ENCODE data around the gene ADAMTS3. TPM values are rescaled to one million over a fixed set of nuclear protein-coding genes. Genes with fewer than 3 reads are reported as not detected.

Gene ADAMTS3
- total and polyA plus RNA-seq, 9 of the 15 experiments (the other 6 are each of a cell fraction or from before 2014, with no cell fraction given) = 4.0 to 18.0 (median 12.1) TPM

DNA sequence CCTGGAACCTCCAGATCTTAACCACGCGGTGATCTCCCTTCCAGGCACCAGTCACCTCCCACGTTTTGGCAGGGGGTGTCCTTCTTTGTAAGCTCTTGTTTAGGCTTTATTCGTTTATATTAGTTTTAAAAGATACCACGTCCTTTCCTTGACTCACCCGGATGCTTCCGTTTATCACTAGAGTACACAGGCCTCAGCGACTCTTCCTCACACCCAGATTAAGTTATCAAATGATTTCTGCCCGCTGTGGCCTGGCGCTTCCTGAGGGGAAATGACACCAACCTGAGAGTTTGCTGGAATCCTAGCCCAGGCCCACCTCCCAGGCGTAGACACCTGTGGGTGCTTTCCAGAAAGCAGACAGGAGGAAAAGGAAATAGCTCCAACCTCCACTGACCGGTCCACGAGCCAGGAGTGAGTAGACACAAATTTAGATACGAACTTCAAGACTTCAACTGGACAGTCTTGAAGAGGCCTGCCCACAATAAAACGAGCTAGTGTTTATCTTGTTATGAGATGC, 756 bp upstream of the ADAMTS3 start:
- Histone ChIP-seq H2AFZ (ENCODE audit: low read depth, low read length) (peak overlapping the region; percentile 91), H3K9ac (ENCODE audit: insufficient read depth in 1 of 2, low read depth in 2 of 2, low read length in 2 of 2) (peak overlapping the region; percentile 87 to 90), H3K27ac (ENCODE audit: extremely low read depth, low read depth, low read length) (peak overlapping the region; percentile 97), H3K36me3 (ENCODE audit: control insufficient read depth, insufficient read depth, low read length) (peaks cover 4% of the 10 kb centered on the region), H3K4me2 (ENCODE audit: insufficient read depth, low read length) (peak overlapping the region; percentile 91), H3K4me1 (replicated peaks in 1 of 2; ENCODE audit: control insufficient read depth in 2 of 2, insufficient read depth in 2 of 2, low read length in 2 of 2) (peaks cover 14 to 29% of the 10 kb centered on the region in 2 experiments), H4K20me1 (replicated peaks; ENCODE audit: control insufficient read depth, insufficient read depth, low read length) (no peaks in the 10 kb centered on the region), H3K27me3 (ENCODE audit: control insufficient read depth in 2 of 2, insufficient read depth in 2 of 2, low read length in 2 of 2) (no peaks in the 10 kb centered on the region), H3K9me3 (replicated peaks; ENCODE audit: control insufficient read depth, insufficient read depth, low read depth, low read length) (no peaks in the 10 kb centered on the region), H3K9me1 (ENCODE audit: control insufficient read depth, insufficient read depth, low read length) (no peaks in the 10 kb centered on the region), H3K4me3 (peak overlapping the region; percentile 60), H3K79me2 (ENCODE audit: control insufficient read depth, insufficient read depth, low read length) (peaks cover 33% of the 10 kb centered on the region)
- BruUV-seq (replicated peaks) = no TSS peak
- ChIA-PET POLR2A (interaction anchor here (0.6 to 2.6 kb wide), 9 partner anchors 11 to 1420 kb away, joined by 3 to 12 read pairs (median 3); no protein-coding TSS in a partner anchor), CTCF (ENCODE audit: low intra/inter-chr PET ratio) (no interaction called here)
- ATAC-seq = peak; percentile 18
- FAIRE-seq = peak; percentile 86
- in situ Hi-C loops (cut with MboI) (no loop called here), intact Hi-C loops (cut with micrococcal nuclease) (loop anchor here (1.0 to 5.0 kb wide), 3 partner anchors 65 to 243 kb away; no protein-coding TSS in a partner anchor)
- WGBS (ENCODE audit: insufficient coverage, low coverage, missing lambda C conversion rate) = 2% methylated on average over 15 of the region's 15 CpGs
- no peak for DNase-seq (ENCODE audit: extremely low read depth in 1 of 4, low spot score in 3 of 4)
- TF ChIP-seq TCF3 (CRISPR knock-in tag; IDR thresholded peaks at IDR 0.05) (peak; percentile 77), CBFB (CRISPR knock-in tag; IDR thresholded peaks at IDR 0.05) (no peak), ZNF282 (CRISPR knock-in tag; IDR thresholded peaks at IDR 0.05) (no peak), DNMT1 (IDR thresholded peaks at IDR 0.05) (no peak), BRD4 (IDR thresholded peaks at IDR 0.05) (no peak), HCFC1 (IDR thresholded peaks at IDR 0.05; ENCODE audit: low read depth, low read length) (no peak), HDAC2 (IDR thresholded peaks at IDR 0.05) (0 out of 2 replicates have a peak, but pooled peaks have one; percentile 14), RNF2 (IDR thresholded peaks at IDR 0.05) (peak; percentile 71; the same call in 1 of the 2 replicates), FOXM1 (IDR thresholded peaks at IDR 0.05; ENCODE audit: low read depth) (peak; percentile 73), FOXM1 (CRISPR knock-in tag; IDR thresholded peaks at IDR 0.05; ENCODE audit: low read depth) (no peak), ZFPM2 (CRISPR knock-in tag; IDR thresholded peaks at IDR 0.05) (no peak), ZEB2 (IDR thresholded peaks at IDR 0.05) (no peak; the same call in 1 of the 2 replicates), ZBED1 (IDR thresholded peaks at IDR 0.05) (no peak)
- TF ChIP-seq, protein P1, sequence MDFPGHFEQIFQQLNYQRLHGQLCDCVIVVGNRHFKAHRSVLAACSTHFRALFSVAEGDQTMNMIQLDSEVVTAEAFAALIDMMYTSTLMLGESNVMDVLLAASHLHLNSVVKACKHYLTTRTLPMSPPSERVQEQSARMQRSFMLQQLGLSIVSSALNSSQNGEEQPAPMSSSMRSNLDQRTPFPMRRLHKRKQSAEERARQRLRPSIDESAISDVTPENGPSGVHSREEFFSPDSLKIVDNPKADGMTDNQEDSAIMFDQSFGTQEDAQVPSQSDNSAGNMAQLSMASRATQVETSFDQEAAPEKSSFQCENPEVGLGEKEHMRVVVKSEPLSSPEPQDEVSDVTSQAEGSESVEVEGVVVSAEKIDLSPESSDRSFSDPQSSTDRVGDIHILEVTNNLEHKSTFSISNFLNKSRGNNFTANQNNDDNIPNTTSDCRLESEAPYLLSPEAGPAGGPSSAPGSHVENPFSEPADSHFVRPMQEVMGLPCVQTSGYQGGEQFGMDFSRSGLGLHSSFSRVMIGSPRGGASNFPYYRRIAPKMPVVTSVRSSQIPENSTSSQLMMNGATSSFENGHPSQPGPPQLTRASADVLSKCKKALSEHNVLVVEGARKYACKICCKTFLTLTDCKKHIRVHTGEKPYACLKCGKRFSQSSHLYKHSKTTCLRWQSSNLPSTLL (IDR thresholded peaks at IDR 0.05) = no peak
- TF ChIP-seq, protein P2, sequence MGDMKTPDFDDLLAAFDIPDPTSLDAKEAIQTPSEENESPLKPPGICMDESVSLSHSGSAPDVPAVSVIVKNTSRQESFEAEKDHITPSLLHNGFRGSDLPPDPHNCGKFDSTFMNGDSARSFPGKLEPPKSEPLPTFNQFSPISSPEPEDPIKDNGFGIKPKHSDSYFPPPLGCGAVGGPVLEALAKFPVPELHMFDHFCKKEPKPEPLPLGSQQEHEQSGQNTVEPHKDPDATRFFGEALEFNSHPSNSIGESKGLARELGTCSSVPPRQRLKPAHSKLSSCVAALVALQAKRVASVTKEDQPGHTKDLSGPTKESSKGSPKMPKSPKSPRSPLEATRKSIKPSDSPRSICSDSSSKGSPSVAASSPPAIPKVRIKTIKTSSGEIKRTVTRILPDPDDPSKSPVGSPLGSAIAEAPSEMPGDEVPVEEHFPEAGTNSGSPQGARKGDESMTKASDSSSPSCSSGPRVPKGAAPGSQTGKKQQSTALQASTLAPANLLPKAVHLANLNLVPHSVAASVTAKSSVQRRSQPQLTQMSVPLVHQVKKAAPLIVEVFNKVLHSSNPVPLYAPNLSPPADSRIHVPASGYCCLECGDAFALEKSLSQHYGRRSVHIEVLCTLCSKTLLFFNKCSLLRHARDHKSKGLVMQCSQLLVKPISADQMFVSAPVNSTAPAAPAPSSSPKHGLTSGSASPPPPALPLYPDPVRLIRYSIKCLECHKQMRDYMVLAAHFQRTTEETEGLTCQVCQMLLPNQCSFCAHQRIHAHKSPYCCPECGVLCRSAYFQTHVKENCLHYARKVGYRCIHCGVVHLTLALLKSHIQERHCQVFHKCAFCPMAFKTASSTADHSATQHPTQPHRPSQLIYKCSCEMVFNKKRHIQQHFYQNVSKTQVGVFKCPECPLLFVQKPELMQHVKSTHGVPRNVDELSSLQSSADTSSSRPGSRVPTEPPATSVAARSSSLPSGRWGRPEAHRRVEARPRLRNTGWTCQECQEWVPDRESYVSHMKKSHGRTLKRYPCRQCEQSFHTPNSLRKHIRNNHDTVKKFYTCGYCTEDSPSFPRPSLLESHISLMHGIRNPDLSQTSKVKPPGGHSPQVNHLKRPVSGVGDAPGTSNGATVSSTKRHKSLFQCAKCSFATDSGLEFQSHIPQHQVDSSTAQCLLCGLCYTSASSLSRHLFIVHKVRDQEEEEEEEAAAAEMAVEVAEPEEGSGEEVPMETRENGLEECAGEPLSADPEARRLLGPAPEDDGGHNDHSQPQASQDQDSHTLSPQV (IDR thresholded peaks at IDR 0.05) = peak; percentile 85
- TF ChIP-seq, protein P3, sequence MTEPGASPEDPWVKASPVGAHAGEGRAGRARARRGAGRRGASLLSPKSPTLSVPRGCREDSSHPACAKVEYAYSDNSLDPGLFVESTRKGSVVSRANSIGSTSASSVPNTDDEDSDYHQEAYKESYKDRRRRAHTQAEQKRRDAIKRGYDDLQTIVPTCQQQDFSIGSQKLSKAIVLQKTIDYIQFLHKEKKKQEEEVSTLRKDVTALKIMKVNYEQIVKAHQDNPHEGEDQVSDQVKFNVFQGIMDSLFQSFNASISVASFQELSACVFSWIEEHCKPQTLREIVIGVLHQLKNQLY (CRISPR knock-in tag; conservative IDR thresholded peaks at IDR 0.05) = no peak
- TF ChIP-seq, protein P4, sequence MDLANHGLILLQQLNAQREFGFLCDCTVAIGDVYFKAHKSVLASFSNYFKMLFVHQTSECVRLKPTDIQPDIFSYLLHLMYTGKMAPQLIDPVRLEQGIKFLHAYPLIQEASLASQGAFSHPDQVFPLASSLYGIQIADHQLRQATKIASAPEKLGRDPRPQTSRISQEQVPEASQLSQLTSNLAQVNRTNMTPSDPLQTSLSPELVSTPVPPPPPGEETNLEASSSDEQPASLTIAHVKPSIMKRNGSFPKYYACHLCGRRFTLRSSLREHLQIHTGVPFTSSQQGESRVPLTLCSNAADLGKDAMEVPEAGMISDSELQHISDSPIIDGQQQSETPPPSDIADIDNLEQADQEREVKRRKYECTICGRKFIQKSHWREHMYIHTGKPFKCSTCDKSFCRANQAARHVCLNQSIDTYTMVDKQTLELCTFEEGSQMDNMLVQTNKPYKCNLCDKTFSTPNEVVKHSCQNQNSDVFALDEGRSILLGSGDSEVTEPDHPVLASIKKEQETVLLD (IDR thresholded peaks at IDR 0.05) = peak; percentile 22; the same call in 1 of the 2 replicates

Measured in K562 (cell line).